DOHH2 (cell line): Measurements from ENCODE around the gene AFAP1.

Experiments
- CTCF ChIP-seq: fragments of 200-600 bp; sonication (generic); IDR thresholded peaks from one replicate; pipeline ENCODE4 v1.5.1; 2014; ENCODE audit warnings: antibody characterized with exemption, mild to moderate bottlenecking, low read depth, low read length; ENCODE audit not compliant: poor library complexity, severe bottlenecking
- EZH2phosphoT487 ChIP-seq: fragments of 200-600 bp; sonication (generic); IDR thresholded peaks from 2 replicates; pipeline ENCODE4 v1.6.1; 2017; ENCODE audit warnings: borderline replicate concordance, mild to moderate bottlenecking, antibody characterized with exemption, low read length, moderate library complexity, mixed read lengths

DNA sequence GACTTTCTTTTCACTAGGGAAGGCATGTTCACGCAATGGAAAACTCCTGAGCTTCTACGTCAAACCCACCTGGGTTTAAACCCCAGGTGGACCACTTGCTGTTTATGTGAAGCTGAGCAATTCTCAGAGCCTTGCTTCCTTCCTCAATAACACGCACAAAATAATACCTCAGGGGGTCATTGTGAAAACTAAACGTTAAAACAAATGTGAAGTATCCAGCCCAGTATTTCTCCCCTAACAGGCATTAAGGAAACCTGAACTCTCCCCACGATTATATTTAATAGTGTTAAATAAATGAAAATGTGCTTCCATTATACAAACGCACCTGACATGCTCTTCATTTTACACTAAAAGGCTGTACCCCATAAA is 117.5 kb downstream of the AFAP1 start:
- TF ChIP-seq CTCF = no peak
- TF ChIP-seq EZH2phosphoT487 = no peak
